GM18868 (cell line): ENCODE data around the gene DNAH3.
"Not testable (repeated sequence)": the region's sequence is repeated elsewhere in the genome, so short reads cannot be mapped to it uniquely, and the experiment has no call there.

ENCODE experiments used
- ATAC-seq: cut with Tn5 transposase; IDR thresholded peaks from one replicate; pipeline ENCODE4 v1.9.1; 2021; ENCODE audit warnings: mild to moderate bottlenecking, moderate library complexity; ENCODE audit not compliant: unreplicated experiment

The DNAH3 gene, protein sequence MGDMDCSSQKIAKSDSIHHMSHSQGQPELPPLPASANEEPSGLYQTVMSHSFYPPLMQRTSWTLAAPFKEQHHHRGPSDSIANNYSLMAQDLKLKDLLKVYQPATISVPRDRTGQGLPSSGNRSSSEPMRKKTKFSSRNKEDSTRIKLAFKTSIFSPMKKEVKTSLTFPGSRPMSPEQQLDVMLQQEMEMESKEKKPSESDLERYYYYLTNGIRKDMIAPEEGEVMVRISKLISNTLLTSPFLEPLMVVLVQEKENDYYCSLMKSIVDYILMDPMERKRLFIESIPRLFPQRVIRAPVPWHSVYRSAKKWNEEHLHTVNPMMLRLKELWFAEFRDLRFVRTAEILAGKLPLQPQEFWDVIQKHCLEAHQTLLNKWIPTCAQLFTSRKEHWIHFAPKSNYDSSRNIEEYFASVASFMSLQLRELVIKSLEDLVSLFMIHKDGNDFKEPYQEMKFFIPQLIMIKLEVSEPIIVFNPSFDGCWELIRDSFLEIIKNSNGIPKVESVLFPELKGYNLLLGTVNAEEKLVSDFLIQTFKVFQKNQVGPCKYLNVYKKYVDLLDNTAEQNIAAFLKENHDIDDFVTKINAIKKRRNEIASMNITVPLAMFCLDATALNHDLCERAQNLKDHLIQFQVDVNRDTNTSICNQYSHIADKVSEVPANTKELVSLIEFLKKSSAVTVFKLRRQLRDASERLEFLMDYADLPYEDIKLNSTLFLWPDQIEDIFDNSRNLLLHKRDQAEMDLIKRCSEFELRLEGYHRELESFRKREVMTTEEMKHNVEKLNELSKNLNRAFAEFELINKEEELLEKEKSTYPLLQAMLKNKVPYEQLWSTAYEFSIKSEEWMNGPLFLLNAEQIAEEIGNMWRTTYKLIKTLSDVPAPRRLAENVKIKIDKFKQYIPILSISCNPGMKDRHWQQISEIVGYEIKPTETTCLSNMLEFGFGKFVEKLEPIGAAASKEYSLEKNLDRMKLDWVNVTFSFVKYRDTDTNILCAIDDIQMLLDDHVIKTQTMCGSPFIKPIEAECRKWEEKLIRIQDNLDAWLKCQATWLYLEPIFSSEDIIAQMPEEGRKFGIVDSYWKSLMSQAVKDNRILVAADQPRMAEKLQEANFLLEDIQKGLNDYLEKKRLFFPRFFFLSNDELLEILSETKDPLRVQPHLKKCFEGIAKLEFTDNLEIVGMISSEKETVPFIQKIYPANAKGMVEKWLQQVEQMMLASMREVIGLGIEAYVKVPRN (N-terminal part only)

DNA sequence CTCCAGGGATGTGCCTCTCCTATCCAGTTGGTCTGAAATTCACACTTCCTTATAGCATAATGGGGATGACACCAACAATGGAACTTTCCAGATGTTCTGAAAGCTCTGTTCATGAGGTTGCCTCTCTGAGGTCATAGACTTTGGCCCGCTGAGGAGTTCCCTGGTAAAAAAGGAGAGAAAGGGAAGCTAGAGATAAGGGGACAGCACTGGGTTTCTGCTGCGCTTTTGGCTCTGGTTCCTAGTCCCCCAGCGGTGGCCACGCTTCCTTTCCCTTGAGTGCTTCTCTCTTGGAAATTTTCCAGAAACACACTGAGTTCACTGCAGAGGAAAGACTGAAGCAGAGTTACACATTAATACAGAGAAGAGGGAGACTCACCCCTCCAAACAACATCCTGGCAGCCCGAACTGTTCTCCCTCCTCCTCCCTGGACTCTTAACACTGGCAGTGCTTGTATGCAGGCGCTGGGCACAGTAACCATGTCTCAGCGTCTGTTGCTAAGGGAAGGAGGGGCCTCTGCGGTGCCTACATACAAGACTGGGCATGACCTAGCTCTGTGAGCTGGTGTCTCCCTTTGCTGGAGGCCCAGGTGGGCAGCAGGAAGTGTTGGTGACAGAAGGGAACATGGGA, at the start of gene DNAH3:
Gene DNAH3 (minus strand): TSS at position 472 of the 627 bp plus-strand sequence. CDS start 527 bp downstream, outside the sequence.
- ATAC-seq = no peak

DNA sequence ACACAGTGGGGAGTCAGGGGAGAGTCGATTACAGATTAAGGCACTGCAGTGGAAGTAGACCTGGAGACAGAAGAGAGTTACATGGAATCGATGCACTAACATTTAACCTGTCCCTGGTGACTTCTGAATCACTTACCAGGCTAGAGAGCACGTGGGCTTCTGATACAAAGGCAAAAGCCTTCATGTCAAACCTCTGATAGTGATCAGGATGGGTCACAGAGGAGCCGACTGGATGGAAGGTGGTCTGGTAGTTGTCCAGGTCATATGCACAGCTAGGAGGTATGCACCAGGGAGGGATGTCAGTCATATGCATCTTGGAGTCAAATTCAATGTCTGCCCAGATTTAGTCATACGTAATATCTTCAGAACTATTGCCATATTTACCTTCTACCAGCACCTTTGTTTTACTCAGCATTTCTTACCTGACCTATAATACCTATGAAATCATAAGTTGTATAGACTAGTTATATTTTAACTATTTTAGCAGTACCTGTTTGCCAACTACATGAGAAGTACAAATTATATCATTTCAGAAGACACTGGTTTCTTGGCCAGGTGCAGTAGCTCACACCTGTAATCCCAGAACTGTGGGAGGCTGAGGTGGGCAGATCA, 49.1 kb upstream of the DNAH3 start:
- ATAC-seq = no peak

DNA sequence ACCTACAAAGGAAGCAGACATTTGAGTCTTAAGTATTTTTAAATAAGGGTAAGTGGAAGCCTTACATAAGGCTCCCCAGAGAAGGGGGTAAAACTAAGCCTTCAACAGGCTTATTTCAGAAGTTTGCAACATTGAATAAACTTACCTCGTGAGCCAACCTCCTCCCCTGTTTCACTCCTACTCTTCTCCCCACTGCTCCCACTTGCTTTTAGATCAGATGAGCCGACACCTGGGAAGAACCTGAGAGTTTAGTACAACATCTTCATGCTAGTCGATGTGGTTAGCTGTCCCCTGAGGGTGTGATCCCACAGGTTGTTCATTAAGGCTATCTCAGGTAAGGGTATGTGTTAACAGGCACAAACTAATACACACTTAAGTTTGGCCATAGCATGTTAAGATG, 47.0 kb upstream of the DNAH3 start:
- no peak for ATAC-seq

DNA sequence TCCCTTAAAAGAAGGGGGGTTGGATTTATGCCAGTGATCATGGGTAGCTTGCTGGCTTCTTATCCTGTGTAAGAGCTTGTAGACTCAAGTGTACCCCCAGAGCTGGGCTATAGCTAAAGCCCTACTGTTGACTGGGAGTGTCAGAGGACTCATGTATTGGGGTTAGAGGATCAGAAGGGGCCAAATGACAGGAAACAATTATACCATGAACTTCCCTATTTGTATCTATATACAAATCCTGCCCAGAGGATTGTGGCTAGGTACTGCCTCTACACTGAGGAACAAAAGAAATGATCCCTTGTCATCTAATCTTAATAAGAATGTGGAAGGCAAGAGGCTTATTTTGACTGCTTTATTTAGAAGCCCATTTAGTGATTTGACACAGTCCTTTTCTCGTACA, 46.5 kb upstream of the DNAH3 start:
- ATAC-seq = no peak

DNA sequence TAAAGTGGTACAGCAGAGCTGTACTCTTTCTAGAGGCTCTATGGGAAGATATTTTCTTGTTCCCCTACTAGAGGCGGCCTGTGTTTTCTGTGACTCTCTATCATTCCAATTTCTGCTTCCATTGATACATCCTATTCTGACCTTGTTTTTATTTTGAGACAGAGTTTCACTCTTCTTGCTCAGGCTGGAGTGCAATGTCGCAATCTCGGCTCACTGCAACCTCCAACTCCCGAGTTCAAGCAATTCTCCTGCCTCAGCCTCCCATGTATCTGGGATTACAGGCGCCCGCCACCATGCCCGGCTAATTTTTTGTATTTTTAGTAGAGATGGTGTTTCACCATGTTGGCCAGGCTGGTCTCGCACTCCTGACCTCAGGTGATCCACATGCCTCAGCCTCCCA, 44.7 kb upstream of the DNAH3 start:
- ATAC-seq = not testable (repeated sequence)

DNA sequence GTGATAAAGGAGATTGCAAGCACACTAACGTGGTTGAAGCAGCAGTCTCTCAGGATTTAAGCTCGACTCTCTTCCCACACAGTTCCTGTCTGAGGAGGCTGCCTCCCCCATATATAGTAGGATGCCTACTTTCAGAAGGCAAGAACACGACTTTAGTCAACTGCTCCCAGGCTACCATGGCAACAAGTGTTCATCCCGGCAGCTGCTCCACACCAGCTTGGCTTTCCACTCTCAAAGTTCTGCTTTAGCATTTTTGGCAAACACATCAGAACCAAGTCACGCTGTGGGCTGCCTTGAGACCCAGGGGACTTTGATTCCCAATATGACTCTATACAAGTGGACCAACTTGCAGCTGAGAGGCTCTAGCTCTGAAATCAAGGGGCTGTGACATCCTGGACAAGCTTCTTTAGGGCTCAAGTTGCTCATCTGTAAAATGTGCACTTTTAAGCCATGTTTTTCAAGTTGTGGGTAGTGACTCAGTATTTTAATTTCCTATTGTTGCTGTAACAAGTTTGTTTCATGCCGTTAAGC, 44.2 kb upstream of the DNAH3 start:
- ATAC-seq = no peak

DNA sequence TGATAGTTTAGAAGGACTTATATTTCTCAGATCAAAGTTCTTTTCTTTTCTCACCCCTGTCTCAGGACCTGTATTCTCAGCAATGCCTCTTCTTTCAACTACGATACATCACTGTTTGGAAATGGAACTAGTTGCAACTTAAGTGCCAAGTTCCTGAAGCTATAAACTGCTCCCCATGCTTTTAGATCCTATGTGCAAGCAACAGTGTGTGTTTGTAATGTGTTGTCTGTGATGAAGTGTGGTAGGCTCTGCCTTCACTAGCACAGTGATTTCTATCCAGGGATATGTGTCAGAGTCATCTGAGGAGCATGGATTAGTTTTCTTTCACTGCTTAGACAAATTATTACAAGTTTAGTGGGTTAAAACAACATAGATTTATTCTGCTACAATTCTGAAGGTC, 42.3 kb upstream of the DNAH3 start:
- ATAC-seq = no peak

DNA sequence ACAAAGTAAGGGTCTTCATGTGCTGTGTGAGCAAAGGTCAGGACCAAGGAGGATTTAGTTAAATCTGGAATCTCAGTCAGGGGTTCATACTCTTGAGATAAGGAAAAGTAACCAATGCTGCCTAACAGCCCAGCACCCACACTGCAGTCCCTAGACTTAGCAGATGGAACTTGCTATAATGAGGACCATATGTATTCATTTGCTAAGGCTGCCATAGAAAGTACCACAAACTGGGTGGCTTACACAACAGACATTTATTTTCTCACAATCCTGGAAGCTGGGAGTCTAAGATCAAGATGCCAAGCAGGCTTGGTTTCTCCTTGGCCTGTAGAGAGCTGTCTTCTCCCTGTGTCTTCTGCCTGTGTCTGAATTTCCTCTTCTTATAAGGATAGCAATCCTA, 40.0 kb upstream of the DNAH3 start:
- ATAC-seq = no peak

DNA sequence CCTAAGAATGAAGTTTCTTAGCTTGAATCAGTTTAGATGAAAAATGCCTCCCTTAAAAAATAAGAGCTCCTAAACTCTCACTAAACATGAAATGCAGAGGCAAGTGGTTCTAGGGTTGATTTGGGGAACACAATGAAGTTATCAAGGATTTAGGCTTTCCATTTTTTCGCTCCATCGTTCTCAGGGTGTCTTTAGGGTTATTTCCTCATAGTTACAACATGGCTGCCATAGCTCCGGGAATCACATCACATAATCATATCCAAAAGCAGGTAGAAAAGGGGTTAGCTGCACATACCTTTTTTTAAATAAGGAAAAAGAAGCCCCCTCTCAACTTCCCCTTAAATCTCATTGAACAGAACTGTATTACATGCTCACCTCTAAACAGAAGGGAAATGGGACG, 39.4 kb upstream of the DNAH3 start:
- no peak for ATAC-seq

DNA sequence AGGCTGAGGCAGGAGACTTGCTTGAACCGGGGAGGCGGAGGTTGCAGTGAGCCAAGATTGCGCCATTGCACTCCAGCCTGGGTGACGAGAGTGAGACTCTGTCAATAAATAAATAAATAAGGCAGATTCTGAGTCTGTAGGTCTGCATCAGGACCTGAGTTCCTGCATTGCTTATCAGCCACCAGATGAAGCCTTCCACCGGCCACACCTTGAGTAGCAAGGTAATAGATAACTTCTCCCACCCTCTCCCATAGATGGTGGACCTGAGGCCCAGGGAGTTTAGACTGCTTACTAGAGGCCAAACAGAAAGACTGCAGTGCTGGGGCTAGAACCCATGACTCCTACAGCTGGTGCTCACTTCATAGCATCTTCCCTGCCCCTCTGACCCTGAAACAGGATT, 38.7 kb upstream of the DNAH3 start:
- no peak for ATAC-seq

DNA sequence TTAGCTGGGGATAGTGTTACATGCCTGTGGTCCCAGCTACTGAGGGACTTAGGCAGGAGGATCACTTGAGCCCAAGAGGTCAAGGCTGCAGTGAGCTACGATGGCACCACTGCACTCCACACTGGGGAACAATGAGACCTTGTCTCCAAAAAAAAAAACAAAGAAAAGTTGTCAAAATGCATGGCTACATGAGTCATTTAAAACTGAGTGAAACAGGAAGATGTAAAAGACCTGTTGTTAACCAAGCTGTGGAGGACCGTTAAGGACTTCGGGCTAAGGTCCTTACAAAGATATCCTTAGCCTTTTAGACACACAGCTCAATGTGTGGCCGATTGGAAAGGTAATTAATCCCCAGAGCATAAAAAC, 35.7 kb upstream of the DNAH3 start:
- no peak for ATAC-seq

DNA sequence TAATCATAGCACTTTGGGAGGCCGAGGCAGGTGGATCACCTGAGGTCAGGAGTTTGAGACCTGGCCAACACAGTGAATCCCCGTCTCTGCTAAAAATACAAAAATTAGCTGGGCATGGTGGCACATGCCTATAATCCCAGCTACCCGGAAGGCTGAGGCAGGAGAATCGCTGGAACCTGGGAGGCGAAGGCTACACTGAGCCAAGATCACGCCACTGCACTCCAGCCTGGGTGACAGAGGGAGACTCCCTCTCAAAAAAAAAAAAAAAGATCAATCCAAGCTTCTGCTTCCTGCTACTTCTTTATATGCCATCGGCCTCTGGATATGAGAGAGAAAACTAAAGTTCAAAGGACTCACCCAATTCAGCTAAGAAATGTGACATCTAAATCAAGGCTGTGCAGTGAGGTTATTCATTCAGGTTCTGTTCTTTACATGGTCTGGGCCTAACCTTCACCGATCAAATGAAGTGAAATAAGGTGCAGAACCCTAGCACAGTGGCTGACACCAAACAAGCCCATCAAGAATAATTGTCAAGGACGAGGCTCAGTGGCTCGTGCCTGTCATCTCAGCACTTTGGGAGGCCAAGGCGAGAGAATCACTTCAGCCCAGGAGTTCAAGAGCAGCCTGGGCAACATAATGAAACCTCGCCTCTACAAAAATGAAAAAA, 35.1 kb upstream of the DNAH3 start:
- no peak for ATAC-seq

DNA sequence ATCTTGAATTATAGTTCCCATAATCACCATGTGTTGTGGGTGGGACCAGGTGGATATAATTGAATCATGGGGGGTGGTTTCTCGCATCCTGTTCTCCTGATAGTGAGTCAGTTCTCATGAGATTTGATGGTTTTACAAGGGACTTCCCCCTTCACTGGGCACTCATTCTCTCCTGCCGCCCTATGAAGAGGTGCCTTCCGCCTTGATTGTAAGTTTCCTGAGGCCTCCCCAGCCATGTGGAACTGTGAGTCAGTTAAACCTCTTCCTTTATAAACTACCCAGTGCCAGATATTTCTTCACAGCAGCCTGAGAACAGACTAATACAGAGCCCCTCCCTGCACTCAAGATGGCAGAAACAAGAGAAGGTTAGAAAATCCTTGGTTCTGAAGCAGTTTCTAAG, 34.2 kb upstream of the DNAH3 start:
- no peak for ATAC-seq

DNA sequence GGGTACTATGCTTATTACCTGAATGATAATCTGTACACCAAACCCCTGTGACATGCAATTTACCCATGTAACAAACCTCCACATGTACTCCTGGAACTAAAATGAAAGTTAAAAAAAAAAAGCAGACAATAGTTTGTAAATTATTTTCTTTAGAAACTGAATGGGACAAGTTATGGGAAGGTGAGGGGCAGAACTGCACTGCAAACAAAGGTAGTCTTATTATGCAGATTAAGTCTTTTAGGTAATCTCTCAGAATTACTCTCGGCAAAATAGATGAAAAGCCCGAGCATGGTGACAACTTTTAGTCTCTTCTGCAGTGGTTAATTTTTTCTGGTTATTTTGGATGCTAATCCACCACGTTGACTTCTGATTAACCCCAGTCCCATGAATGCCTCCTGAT, 33.3 kb upstream of the DNAH3 start:
- no peak for ATAC-seq

DNA sequence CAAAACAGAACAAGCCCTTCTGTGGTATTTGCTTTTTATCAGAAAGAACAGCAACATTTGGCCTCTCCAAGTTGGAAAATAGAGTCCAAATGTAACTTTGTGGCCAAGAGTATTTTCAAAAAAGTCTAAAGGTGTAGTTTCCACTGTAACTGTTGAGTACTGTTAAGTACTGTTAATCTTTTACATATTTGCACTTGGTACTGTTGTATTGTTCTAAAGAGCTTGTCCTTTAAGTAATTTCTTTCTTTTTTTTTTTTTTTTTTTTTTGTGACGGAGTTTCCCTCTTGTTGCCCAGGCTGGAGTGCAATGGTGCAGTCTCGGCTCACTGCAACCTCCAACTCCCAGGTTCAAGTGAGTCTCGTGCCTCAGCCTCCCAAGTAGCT, 29.3 kb upstream of the DNAH3 start:
- no peak for ATAC-seq

DNA sequence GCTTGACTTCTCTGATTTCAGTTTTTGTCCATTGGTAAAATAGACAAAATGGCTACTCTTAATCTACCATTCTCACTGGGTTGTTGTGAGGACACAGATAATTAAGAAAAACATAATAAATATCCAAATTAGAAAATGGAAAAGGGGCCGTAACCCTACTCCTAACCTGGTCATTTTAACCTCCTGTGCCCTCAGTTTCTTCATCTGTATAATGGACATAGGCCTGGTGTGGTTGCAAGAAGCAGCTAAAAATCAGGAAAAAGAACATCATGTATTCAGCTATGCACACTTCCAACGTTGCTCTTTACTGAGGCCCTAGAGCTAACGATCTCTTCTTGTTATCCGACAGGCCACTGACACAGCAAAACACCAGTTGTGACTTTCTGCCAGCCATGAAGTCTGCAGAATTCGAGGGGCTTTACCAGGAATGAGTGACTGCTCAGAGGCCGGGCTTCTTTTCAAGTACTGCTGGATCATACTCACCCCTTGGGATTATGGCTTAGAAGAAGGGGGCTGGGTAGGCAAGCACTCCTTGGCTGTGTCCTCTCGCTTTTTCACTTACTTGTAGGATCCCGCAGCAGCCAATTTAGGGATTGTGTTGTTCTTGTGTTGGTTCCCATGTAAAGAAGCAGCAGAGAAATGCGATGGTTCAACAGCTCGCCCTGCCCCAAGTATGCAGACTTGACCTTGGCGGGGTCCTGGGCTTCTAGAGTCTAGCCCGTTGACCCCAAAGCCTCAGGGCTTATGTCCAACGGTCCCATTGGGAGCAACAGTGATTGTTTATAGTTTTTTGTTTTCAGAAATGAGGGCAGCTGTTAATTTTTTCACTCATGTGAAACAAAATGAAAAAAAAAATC, 28.7 kb upstream of the DNAH3 start:
- no peak for ATAC-seq

DNA sequence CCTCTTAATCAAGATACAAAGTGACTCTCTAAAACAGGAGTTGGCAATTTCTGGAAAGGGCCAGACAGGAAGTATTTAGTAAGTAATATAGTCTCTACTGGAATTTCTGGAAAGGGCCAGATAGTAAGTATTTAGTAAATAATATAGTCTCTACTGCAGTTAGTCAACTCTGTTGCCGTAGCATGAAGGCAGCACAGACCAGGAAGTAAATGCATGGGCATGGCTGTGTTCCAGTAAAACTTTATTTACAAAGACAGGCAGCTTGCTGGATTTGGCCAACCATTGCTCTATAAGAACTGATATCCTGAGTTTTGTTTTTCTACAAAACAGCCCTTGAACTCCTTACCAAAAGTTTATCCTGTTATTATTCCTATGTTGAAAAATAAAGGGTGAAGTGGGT, 24.8 kb upstream of the DNAH3 start:
- ATAC-seq = no peak

DNA sequence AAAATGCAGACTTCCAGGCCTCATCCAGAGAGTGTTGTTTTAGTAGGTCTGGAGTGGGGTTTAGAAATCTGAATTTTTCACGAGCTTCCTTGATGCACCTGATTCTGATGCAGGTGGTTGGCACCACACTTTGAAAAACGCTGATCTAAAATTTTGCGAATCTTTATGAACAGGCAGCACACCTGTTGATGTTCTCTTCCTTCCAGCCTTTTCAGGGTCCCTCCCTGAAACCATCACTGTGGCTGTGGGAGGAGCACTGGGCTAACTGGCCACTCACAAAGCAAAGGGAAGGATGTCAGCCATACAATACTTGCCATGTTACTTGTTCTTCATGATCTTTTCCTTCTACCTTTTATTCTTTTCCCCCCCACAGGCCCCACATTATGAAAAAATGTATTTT, 22.0 kb upstream of the DNAH3 start:
- no peak for ATAC-seq

DNA sequence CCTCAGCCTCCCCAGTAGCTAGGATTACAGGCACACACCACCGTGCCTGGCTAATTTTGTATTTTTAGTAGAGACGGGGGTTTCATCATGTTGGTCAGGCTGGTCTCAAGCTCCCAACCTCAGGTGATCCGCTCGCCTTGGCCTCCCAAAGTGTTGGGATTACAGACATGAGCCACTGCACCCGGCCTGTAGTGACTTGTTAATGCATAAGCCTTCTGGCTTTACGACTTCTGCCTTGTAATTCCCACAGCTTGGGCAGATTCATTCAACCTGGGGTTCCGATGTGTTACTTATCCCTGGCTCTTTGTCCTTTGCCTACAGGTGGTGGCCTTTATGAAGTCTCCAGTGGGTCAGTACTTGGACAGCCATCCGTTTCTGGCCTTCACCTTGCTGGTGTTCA, 19.5 kb upstream of the DNAH3 start:
- not testable (repeated sequence) for ATAC-seq
